HEK293 (cell line): ENCODE results near the gene KLC3.

Source experiments
- CTCF ChIP-seq: fragments of 450-650 bp; formaldehyde crosslinking; IDR thresholded peaks from 2 replicates; pipeline ENCODE4 v1.5.1; 2016; ENCODE audit warnings: missing biosample characterization, missing genetic modification characterization
- YY1 ChIP-seq: fragments of 450-650 bp; formaldehyde crosslinking; IDR thresholded peaks from 2 replicates; pipeline ENCODE4 v1.5.1; 2018; ENCODE audit warnings: missing biosample characterization, missing genetic modification characterization
- ZBTB1 ChIP-seq: fragments of 450-650 bp; formaldehyde crosslinking; IDR thresholded peaks from 2 replicates; pipeline ENCODE4 v1.5.1; 2016; ENCODE audit warnings: missing biosample characterization, missing genetic modification characterization
- ZNF146 ChIP-seq: fragments of 450-650 bp; formaldehyde crosslinking; IDR thresholded peaks from 2 replicates; pipeline ENCODE4 v1.5.1; 2016; ENCODE audit warnings: missing biosample characterization, missing genetic modification characterization
- ZNF426 ChIP-seq: fragments of 450-650 bp; formaldehyde crosslinking; IDR thresholded peaks from 2 replicates; pipeline ENCODE4 v1.5.1; 2017; ENCODE audit warnings: missing biosample characterization, missing genetic modification characterization, mild to moderate bottlenecking, inconsistent platforms, moderate library complexity
- ZNF777 ChIP-seq: fragments of 450-650 bp; formaldehyde crosslinking; IDR thresholded peaks from 2 replicates; pipeline ENCODE4 v1.5.1; 2017; ENCODE audit warnings: missing biosample characterization, missing genetic modification characterization, borderline replicate concordance

GRCh38 chr19:45322311-45322710, 18.2 kb upstream of the KLC3 start:
- TF ChIP-seq ZNF146 (tag by site-specific recombination) (no peak), CTCF (tag by site-specific recombination) (no peak), ZNF426 (tag by site-specific recombination) (no peak), YY1 (no peak), ZNF777 (tag by site-specific recombination) (no peak), ZBTB1 (tag by site-specific recombination) (no peak)
